Measurements from ENCODE around the gene LAG3. TPM values are rescaled to one million over a fixed set of nuclear protein-coding genes. Genes with fewer than 3 reads are reported as not detected.

Gene LAG3
- total RNA-seq, 1 experiment from 2014 or later = 3.3 TPM

GRCh38 chr12:6768437-6768914 is 3.8 kb upstream of the LAG3 start:
- CTCF ChIA-PET = interaction anchor here (1.0 to 1.6 kb wide), 3 partner anchors 10 to 84 kb away, joined by 3 to 9 read pairs (median 4); partner anchors contain the start of gene MLF2
- intact Hi-C loops (cut with micrococcal nuclease) = no loop called here
- Histone ChIP-seq H3K4me2 (ENCODE audit: low read length) (peak overlapping the region; percentile 95), H3K27ac (ENCODE audit: low read depth, low read length) (peak overlapping the region; percentile 72), H4K20me1 (ENCODE audit: insufficient read depth) (no peaks in the 10 kb centered on the region), H3K36me3 (ENCODE audit: control insufficient read depth in 1 of 2, insufficient read depth in 2 of 2, low read length in 2 of 2) (peaks cover 9 to 13% of the 10 kb centered on the region in 2 experiments; a peak in 3 of 4 replicates), H3K9ac (ENCODE audit: low read length) (peak overlapping the region; percentile 84), H3K4me3 (replicated peaks in 1 of 2; ENCODE audit: low read depth in 1 of 2, low read length in 2 of 2) (peak overlapping the region; percentile 85 to 90), H3K9me2 (ENCODE audit: insufficient read depth) (no peaks in the 10 kb centered on the region), H3K9me3 (ENCODE audit: control insufficient read depth in 1 of 2, insufficient read depth in 1 of 2, low read depth in 1 of 2, low read length in 2 of 2) (no peaks in the 10 kb centered on the region), H3K79me2 (ENCODE audit: insufficient read depth, low read length) (peaks cover 29% of the 10 kb centered on the region), H2AFZ (ENCODE audit: low read depth, low read length, poor library complexity, severe bottlenecking) (no peak overlapping the region), H3K4me1 (ENCODE audit: control insufficient read depth in 1 of 2, insufficient read depth in 2 of 2, low read length in 2 of 2) (peaks cover 37 to 66% of the 10 kb centered on the region in 2 experiments), H3K27me3 (ENCODE audit: insufficient read depth, low read length) (no peaks in the 10 kb centered on the region)
- no TSS peak for BruUV-seq (replicated peaks)
- TF ChIP-seq ZBTB33 (IDR thresholded peaks at IDR 0.05; ENCODE audit: extremely low read depth, insufficient replicate concordance, low read length) = no peak
- TF ChIP-seq MAX (IDR thresholded peaks at IDR 0.05) = no peak
- TF ChIP-seq CBX3 (IDR thresholded peaks at IDR 0.05; ENCODE audit: low read depth) = no peak
- no peak for TF ChIP-seq CEBPB (IDR thresholded peaks at IDR 0.05; ENCODE audit: low read depth)
- no peak for TF ChIP-seq FOSL1 (IDR thresholded peaks at IDR 0.05; ENCODE audit: low read depth)
- no peak for TF ChIP-seq SP1 (IDR thresholded peaks at IDR 0.05; ENCODE audit: low read depth)
- no peak for TF ChIP-seq REST (IDR thresholded peaks at IDR 0.05; ENCODE audit: low read depth)
- no peak for TF ChIP-seq EZH2phosphoT487 (IDR thresholded peaks at IDR 0.05; ENCODE audit: borderline replicate concordance)
- TF ChIP-seq ZNF274 (IDR thresholded peaks at IDR 0.05; ENCODE audit: low read depth, low read length) = no peak
- TF ChIP-seq EGR1 (IDR thresholded peaks at IDR 0.05; ENCODE audit: low read depth) = no peak
- RAD21 ChIA-PET (ENCODE audit: low non-redundant PET in 1 of 2, low total read pairs in 2 of 2, uncharacterized antibody in 2 of 2, unreplicated experiment in 2 of 2) = interaction anchor here in 1 of 2 experiments (0.8 kb wide), 1 partner anchor 15 kb away, joined by 4 read pairs; no protein-coding TSS in a partner anchor
- ATAC-seq = no peak
- no peak for DNase-seq (ENCODE audit: low read depth, low spot score)
- POLR2A ChIA-PET = no interaction called here

Data from HCT116 (cell line).